Measurements from ENCODE around the gene PROP1.
"Not testable (repeated sequence)": the region's sequence is repeated elsewhere in the genome, so short reads cannot be mapped to it uniquely, and the experiment has no call there.

Gene PROP1

DNA sequence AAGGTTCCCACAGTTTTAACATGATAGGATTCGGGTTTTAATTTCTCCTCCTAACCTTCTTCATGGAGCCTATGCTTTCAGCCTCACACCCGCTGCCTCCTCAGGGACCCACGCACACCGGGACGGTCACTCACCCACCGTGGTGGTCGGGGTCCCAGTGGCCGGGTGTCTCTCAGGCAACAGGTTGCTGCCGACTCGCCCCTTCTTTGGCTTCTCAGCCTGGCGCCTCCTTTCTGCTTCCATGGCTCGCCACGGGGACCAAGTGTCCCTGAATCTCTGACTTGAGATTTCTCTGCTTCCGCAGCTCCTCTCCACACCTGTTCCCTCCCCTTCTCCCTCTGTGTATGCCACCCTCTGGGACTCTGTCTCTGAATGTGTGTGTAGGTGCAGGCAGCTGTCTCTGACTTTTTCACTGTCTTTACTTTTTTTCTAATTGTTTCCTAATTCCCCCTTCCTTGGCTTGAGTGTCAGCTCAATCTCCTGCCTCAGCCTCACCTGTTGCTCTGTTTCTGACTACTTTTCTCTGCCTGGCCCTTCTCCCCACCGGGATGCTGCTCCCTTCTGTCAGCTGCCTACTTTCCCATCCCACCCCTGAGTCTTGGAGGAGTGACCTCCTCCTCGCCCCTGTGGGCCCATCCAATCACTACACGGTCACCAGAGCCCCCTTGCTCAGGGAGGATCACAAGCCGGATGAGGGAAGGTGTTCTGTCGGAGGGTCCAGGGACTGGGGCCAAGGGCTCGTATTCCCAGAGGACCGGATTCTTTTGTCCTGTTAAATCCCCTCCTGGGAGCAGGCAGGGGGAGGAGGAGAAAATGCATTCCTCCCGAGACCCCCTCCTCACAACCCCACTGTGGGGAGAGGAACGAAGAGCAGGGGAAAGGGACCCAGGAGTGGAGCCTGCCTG, at the start of gene PROP1:
TSS of gene PROP1 (minus strand) at position 552 of the 905 bp plus-strand sequence. CDS start at position 243, 309 bp downstream.
- Histone ChIP-seq H3K9ac (ENCODE audit: low read length) (no peak within 1 kb of the TSS), H3K4me1 (ENCODE audit: control insufficient read depth, insufficient read depth, low read length) (no peaks in the 10 kb centered on the region), H3K9me3 (ENCODE audit: control insufficient read depth, low read length) (no peaks in the 10 kb centered on the region), H3K4me3 (ENCODE audit: low read length) (no peak within 1 kb of the TSS), H3K27me3 (ENCODE audit: control insufficient read depth, insufficient read depth, low read length) (peaks cover 25% of the 10 kb centered on the region), H3K36me3 (ENCODE audit: control insufficient read depth, insufficient read depth, low read length) (no peaks in the 10 kb centered on the region)

DNA sequence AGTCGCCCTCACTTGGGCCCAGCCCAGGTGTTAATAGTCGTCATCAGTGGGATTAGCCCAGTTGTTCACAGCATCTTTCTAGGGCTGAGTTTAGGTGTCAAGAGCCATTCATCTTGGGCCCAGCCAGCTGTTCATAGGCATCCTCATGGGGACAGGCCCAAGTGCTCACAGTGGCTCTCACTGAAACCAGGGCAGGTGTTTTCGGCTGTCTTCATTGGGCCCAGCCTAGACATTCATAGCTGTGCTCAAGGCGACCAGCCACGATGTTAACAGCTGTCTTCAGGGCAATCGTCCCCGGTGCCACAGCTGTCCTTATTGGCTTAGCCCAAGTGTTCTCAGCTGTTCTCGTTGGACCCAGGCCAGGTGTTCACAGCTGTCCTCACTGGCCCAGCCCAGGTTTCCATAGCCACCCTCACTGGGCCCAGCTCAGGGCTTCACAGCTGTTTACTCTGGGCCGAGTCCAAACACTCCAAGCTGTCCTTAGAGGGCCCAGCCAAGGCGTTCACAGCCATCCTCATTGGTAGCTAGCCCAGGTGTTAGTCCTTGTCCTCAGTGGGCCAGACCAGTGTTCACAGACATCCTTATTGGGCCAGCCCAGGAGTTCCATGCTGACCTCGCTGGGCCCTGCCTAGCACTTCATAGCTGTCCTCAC, 23.5 kb upstream of the PROP1 start:
- H3K9me3 ChIP-seq (ENCODE audit: control insufficient read depth, low read length); H3K4me1 ChIP-seq (ENCODE audit: control insufficient read depth, insufficient read depth, low read length): not testable (repeated sequence)

GRCh38 chr5:178012758-178013157, 16.7 kb upstream of the PROP1 start:
- not testable (repeated sequence) for H3K36me3 ChIP-seq (ENCODE audit: control insufficient read depth, insufficient read depth, low read length); H3K9me3 ChIP-seq (ENCODE audit: control insufficient read depth, low read length); H3K4me3 ChIP-seq (ENCODE audit: low read length); H3K9ac ChIP-seq (ENCODE audit: low read length); H3K4me1 ChIP-seq (ENCODE audit: control insufficient read depth, insufficient read depth, low read length); H3K27me3 ChIP-seq (ENCODE audit: control insufficient read depth, insufficient read depth, low read length)

More for the DNA sequence above, 23.5 kb upstream of the PROP1 start:
- not testable (repeated sequence) for H3K9ac ChIP-seq (ENCODE audit: low read length); H3K4me3 ChIP-seq (ENCODE audit: low read length); H3K36me3 ChIP-seq (ENCODE audit: control insufficient read depth, insufficient read depth, low read length); H3K27me3 ChIP-seq (ENCODE audit: control insufficient read depth, insufficient read depth, low read length)

DNA sequence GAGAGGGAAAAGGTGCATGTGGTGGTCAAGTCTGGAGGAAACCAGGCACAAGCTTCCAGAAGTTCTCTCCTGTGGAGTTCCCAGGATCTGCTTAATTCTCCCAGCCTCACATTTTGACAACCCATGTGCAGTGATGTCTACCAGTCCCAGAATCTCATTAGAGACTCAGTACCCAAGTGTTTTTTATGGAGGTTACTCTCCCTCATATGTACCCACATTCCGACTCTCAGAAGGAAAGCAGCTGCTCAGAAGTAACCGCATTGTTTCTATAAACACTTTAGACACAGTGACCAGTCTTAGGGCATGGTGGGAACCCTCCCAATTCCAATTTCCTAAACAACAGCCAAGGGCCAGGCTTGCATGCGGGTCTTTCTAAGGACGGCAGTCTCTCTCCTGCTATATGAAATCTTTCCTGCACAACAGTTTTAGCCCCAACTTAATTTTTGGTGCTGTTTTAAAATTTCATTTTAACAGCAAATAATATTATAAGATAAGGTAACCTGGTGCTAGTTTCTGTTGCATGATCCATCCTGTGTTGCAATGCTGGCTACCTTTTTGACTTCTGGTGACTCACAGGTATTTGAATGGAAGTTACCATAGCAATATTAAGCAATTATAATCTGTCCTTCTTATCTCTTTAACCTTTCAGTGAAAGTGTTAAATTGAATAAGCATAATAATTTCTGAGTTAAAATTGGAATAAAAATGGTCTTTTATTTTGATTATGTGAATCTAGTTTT, 15.9 kb upstream of the PROP1 start:
- H3K36me3 ChIP-seq (ENCODE audit: control insufficient read depth, insufficient read depth, low read length); H3K4me1 ChIP-seq (ENCODE audit: control insufficient read depth, insufficient read depth, low read length); H3K9me3 ChIP-seq (ENCODE audit: control insufficient read depth, low read length); H3K27me3 ChIP-seq (ENCODE audit: control insufficient read depth, insufficient read depth, low read length); H3K4me3 ChIP-seq (ENCODE audit: low read length); H3K9ac ChIP-seq (ENCODE audit: low read length): not testable (repeated sequence)

- not testable (repeated sequence) for H3K9me3 ChIP-seq (ENCODE audit: control insufficient read depth, low read length); H3K36me3 ChIP-seq (ENCODE audit: control insufficient read depth, insufficient read depth, low read length)
Observed at GRCh38 chr5:178007272-178007671, 11.2 kb upstream of the PROP1 start.

GRCh38 chr5:178006536-178007231, 10.6 kb upstream of the PROP1 start:
- H3K9me3 ChIP-seq (ENCODE audit: control insufficient read depth, low read length); H3K4me1 ChIP-seq (ENCODE audit: control insufficient read depth, insufficient read depth, low read length); H3K36me3 ChIP-seq (ENCODE audit: control insufficient read depth, insufficient read depth, low read length); H3K27me3 ChIP-seq (ENCODE audit: control insufficient read depth, insufficient read depth, low read length); H3K9ac ChIP-seq (ENCODE audit: low read length); H3K4me3 ChIP-seq (ENCODE audit: low read length): not testable (repeated sequence)

More at GRCh38 chr5:178007272-178007671, 11.2 kb upstream of the PROP1 start:
- not testable (repeated sequence) for H3K4me3 ChIP-seq (ENCODE audit: low read length); H3K9ac ChIP-seq (ENCODE audit: low read length); H3K4me1 ChIP-seq (ENCODE audit: control insufficient read depth, insufficient read depth, low read length); H3K27me3 ChIP-seq (ENCODE audit: control insufficient read depth, insufficient read depth, low read length)

DNA sequence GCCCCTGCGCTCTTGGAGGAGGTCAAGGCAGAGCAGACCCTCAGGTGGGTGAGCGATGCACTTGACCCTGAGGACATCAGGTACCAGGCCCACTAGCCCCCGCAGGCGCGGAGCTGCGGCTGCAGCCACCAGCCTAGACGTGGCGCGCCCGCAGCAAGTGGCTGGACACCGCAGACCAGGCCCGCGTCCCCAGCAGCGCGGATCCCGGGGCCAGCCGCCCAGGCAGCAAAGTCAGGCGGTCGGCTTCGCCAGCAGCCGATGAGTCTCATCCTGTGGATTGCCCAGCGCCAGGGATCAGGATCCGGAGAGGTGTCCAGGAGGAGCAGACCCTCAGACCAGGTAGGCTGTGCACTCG, 10.1 kb upstream of the PROP1 start:
- not testable (repeated sequence) for H3K27me3 ChIP-seq (ENCODE audit: control insufficient read depth, insufficient read depth, low read length); H3K4me3 ChIP-seq (ENCODE audit: low read length); H3K9ac ChIP-seq (ENCODE audit: low read length); H3K9me3 ChIP-seq (ENCODE audit: control insufficient read depth, low read length); H3K36me3 ChIP-seq (ENCODE audit: control insufficient read depth, insufficient read depth, low read length); H3K4me1 ChIP-seq (ENCODE audit: control insufficient read depth, insufficient read depth, low read length)

DNA sequence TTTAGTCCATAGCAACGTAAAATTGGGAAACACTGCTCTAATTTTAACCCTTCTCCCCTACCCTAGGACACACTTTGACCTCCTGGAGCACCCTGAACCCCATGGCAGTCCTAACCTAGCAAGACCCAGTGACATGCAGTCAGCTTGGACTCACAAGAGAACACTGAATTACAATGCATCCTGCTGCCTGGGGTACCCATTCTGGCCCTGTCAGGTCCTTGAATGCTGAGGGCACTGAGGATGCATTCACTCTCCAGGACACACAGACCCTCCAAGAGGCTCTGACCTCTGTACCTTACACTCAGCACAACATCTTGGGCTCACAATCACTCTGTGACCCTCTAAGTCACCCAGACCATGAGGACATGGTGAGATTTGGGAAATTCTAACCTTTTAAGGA, 1.8 kb upstream of the PROP1 start:
- no peaks in the 10 kb centered on the region for H3K9me3 ChIP-seq (ENCODE audit: control insufficient read depth, low read length)
- no peaks in the 10 kb centered on the region for H3K36me3 ChIP-seq (ENCODE audit: control insufficient read depth, insufficient read depth, low read length)
- H3K4me3 ChIP-seq (ENCODE audit: low read length): no peak overlapping the region
- no peak overlapping the region for H3K9ac ChIP-seq (ENCODE audit: low read length)
- H3K4me1 ChIP-seq (ENCODE audit: control insufficient read depth, insufficient read depth, low read length): no peaks in the 10 kb centered on the region
- H3K27me3 ChIP-seq (ENCODE audit: control insufficient read depth, insufficient read depth, low read length): peaks cover 25% of the 10 kb centered on the region

GRCh38 chr5:177997319-177997670, 1.3 kb upstream of the PROP1 start:
- Histone ChIP-seq H3K36me3 (ENCODE audit: control insufficient read depth, insufficient read depth, low read length) (no peaks in the 10 kb centered on the region), H3K9ac (ENCODE audit: low read length) (no peak overlapping the region), H3K27me3 (ENCODE audit: control insufficient read depth, insufficient read depth, low read length) (peaks cover 25% of the 10 kb centered on the region), H3K4me1 (ENCODE audit: control insufficient read depth, insufficient read depth, low read length) (no peaks in the 10 kb centered on the region), H3K4me3 (ENCODE audit: low read length) (no peak overlapping the region), H3K9me3 (ENCODE audit: control insufficient read depth, low read length) (no peaks in the 10 kb centered on the region)

DNA sequence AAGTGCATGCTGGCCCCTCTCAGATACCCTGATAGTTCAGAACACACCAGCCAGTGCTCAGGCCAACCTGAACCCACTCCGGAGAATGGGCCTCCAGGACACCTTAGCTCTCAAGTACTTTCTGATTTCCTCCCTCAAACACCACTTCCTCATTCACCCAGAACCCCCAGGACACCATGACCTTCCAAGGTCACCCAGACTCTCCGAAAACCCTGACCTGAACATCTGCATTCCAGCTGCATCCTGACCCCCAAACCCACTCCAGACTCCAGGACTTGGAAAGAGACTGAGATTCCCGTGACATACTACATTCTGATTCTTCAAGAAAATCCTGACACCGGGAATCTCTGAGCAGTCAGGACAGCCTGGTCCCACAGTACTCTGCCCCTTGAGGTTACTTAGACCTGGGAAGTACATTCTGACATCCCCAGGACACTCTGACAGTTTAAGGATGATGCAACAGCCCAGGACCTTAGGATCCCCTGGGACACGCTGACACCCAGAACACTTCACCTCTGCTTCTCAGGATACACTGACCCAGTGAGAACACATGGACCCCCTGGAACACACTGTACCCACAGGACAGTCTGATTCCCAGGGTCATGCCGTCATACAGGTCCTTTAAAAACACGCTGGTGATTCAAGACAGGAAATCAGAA, 747 bp upstream of the PROP1 start:
- Histone ChIP-seq H3K27me3 (ENCODE audit: control insufficient read depth, insufficient read depth, low read length) (peaks cover 25% of the 10 kb centered on the region), H3K4me3 (ENCODE audit: low read length) (no peak overlapping the region), H3K9ac (ENCODE audit: low read length) (no peak overlapping the region), H3K9me3 (ENCODE audit: control insufficient read depth, low read length) (no peaks in the 10 kb centered on the region), H3K36me3 (ENCODE audit: control insufficient read depth, insufficient read depth, low read length) (no peaks in the 10 kb centered on the region), H3K4me1 (ENCODE audit: control insufficient read depth, insufficient read depth, low read length) (no peaks in the 10 kb centered on the region)

DNA sequence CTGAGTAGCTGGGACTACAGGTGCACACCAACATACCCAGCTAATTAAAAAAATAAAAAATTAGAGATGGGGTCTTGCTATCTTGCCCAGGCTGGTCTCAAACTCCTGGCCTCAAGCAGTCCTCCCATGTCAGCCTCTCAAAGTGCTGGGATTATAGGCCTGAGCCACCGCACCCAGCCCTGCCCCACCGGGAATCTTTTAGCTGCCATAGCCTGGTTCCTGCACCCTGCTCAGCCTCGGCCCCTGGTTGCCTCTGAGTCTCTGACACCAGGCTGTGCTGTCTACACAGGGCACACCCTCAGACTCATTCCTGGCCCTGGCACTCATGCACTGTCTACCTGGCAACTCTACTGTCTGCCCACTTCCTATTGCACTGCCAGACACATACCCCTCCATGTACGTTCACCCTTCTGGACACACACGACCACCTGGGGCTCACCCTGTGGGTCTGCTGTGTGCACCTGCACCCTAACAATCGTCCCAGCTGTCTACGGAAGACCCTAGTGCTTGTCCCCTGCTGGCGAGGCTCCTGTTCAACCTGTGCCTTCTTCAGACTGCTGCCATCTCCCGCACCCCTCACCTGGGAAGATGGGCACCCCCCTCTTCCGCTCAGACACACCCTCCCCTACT, 1.4 kb downstream of the PROP1 start:
- peaks cover 25% of the 10 kb centered on the region for H3K27me3 ChIP-seq (ENCODE audit: control insufficient read depth, insufficient read depth, low read length)
- H3K4me3 ChIP-seq (ENCODE audit: low read length): no peak overlapping the region
- no peaks in the 10 kb centered on the region for H3K36me3 ChIP-seq (ENCODE audit: control insufficient read depth, insufficient read depth, low read length)
- no peaks in the 10 kb centered on the region for H3K4me1 ChIP-seq (ENCODE audit: control insufficient read depth, insufficient read depth, low read length)
- H3K9me3 ChIP-seq (ENCODE audit: control insufficient read depth, low read length): no peaks in the 10 kb centered on the region
- no peak overlapping the region for H3K9ac ChIP-seq (ENCODE audit: low read length)

Measured in mucosa of stomach (tissue), 1 donor.